Activated gamma-delta T cell treated with Interleukin-2 at 50 U/mL for 16 hours (primary cell): Measurements from ENCODE around the gene TNK1.

ENCODE experiments used
- DNase-seq: peaks from one replicate; pipeline ENCODE4 v3.0.0-alpha.2; 2020

Gene TNK1

DNA sequence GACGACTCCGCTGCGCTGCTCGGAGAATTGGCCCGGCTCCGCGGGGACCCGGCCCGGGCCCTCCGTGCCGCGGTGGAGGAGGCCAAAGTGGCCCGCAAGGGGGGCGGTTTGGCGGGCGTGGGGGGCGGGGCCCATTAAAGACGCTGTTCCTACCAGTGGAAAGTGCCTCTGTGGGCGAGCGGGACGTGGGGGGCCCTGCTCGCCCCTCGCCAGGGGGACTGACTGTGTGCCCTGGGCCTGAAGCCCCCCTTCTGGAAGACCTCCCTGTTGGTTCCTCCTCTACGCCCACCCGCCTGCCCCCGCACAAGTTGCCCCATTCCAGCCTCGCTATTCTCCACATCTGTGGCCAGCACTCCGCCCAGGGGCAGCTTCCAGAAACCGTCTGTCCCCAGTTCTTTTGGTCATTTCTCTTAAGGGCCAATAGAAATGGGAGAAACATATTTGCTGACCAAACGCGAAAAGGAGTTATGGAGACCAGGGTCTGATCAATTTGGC, 56.5 kb downstream of the TNK1 start:
- DNase-seq: no peak

DNA sequence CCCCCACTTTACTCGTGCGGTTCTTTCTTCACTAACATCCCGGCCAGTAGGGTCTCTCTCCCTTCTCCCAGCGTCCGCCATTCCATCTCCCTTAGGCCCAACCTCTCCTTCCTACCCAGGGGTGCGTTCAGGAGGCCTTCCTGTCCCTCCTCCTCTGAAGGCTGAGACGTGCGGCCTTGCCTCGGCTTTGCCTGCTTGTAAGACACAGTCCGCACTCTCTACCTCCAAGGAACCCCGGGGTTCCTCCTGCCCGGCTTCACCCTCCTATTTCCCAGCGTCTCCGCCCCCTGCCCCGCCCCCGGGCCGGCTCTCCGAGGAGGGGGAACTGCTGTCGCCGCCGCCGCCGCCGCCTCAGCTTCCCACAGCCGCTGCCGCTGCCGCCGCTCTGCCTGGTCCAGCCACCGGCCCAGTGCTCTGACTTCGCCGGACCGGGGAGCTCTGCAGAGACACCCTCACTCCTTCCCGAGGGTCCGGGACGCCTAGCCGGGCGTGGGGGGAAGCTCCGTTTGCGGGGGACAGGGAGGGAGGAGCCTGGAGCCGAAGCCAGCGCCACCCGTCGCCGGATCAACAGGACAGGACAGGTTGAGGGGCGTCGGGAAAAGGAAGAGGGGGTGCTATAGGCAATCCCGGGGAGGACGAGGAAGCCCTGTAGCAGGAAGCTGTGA, 57.2 kb downstream of the TNK1 start:
- DNase-seq: peak; percentile 35

DNA sequence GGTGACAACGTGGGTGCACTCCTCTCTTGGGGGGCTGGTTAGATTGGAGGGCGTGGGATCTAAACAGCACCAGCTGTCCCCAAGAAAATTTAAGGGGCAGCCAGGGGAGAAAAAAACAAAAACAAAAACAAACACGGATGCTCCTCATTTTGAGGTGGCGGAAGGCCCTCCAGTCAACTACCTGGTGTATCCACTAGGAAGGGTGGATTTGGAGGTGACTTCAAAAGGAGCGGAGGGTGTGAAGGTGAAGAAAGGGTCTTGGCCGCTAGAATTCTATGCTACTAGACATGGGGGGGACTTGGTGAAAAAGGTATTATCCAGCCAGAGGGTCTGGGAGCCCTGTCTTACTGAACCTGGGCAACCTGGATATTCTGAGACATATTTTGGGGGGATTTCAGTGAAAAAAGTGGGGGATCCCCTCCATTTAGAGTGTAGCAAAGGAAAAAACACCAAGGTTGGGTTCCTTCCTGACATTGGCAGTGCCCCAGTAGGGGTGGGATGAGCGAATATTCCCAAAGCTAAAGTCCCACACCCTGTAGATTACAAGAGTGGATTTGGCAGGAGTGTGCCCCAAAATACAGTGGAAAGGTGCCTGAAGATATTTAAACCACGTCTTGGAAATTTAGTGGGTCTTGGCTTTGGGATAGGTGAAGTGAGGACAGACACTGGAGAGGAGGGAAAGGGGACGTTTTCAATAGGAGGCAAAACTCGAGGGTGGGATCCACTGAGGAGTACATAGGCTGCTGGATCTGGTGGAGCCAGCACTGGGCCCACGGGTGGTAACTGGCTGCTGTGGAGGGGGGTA, 58.0 kb downstream of the TNK1 start:
- DNase-seq: no peak
